HG02763 (cell line): ENCODE measurements around the gene SUCLG2.

Source experiments
- ATAC-seq: cut with Tn5 transposase; IDR thresholded peaks from one replicate; pipeline ENCODE4 v1.9.1; 2021; ENCODE audit warnings: mild to moderate bottlenecking, moderate library complexity; ENCODE audit not compliant: unreplicated experiment

SUCLG2 gene

DNA sequence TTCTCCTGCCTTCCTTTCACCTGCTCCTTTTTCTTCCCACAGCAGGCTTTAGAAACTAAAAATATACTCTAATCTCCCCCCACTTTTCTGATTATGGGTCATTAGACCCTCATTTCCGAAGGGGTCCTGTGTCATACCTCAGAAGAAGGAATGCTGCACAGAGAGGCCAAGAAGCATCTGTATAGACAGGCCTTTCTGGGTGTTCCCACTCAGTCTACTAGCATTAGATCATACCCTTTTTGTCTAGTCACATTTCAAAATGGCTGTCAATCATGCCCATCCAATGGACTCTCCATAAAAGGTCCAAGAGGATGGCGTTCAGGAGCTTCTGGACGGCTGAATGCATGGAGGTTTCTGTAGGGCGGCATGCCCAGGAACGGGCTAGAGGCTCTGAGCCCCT, 192.2 kb downstream of the SUCLG2 start:
- no peak for ATAC-seq

DNA sequence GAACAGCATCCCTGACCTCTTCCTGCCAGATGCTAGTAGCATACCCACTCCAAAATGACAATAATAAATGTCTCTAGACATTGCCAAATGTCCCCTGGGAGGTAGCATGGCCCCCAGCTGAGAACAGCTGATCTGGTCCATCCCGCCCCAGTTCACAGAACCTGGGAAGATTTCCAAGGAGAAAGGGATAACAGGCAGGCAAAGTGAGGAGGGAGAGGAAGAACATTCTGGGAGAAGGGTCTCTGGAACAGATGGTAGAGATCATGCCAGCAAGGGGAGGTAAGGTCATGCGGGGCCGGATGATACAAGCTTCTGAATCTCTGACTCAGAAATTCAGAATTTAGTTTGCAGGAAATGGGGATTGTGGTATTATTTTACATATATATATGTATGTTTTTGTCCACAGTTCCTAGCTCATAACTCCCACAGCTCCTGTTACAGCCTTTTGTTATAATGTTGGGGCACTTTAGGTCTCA, 192.7 kb downstream of the SUCLG2 start:
- ATAC-seq: no peak

DNA sequence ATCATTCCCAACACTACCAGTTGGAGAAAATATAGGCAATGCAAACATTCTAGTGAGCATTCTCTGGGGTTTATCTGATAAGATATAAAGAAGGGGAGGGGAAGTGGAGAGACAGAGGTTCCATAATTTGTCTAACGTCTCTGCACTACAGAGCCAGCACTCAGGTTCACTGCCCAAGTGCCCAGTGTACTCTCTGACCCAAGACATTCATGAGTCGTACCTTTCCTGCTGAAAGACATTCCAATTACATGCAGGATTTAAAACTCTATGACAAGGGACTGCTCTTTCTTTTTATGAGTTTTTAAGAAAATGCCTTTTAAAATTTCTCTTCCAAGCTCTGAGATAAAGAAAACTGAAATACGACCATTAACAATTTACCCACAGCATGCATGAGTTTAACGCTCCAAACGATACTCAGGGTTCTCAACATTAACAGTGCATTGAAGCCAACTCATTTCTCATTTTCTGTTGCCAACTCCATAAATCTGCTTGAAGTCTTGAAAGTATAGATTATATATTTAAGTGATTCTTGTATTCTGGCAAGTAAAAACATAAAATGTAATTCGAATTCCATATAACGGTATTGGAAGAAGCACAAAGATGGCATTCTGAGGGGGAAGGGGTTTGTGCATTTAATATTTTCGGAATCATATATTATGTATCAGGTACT, 193.4 kb downstream of the SUCLG2 start:
- ATAC-seq: no peak

DNA sequence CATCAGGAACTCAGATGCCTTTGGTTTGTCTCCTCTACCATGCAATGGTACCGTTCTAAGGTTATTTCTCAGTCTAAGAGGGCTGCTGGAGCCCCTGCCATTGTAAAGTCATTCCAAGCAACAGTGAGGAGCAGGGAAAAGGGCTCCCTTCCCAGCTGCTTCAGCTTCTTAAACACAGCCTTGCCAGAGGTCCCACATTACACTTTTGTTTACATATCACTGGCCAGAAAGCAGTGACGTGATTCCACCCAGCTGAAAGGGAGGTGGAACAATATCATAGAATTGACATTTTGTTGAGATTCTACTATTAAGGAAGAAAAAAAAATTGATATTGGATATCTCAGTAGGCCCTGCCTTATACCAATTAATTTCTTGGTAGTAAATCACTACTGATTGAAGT, 194.6 kb downstream of the SUCLG2 start:
- no peak for ATAC-seq

DNA sequence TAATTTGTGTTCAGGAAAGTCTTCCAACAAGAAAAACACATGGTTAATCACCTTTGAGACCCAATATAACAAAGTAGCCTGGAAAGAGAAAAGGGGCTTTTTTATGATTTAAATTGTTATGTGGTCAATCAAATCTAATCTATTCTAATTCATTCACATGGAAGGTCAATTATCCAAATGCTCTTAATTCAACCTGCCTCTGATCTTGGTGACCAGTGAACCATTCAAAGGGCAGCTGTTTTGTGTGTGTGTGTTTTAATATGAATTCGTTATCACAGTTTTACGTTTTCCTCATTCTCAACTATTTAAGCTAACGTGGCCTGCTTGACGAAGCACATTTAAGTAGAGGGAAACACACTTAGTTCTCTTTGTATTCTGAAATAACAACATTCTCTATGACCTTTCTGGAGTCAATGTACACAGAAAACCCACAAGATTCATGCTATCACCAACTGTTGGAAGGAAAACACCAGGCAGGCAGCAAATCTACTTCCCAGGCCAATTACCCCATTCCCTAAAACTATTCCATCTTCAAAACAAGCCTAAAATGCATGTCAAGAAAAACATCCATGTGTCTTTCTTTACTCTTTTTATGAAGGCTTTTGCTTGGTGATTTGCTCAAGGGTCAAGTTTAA, 195.4 kb downstream of the SUCLG2 start:
- ATAC-seq: no peak

DNA sequence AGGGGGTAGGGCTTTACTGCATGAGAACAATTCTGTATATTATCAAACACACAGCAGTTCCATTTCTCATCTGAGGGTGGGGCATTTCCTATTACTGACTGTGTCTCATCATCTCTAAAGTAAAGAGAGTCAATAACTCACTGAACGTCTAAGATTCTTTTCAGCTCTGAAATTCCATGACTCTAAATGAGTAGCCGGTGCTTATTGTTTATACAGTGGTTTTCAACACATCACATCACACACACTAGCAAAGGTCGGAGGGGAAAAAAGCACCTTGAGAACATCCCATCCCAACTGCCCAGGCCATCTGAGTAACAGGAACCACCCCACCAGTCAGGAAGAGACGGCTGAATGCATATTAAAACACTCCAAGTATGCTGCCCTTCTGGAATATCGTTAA, 196.0 kb downstream of the SUCLG2 start:
- ATAC-seq: no peak

DNA sequence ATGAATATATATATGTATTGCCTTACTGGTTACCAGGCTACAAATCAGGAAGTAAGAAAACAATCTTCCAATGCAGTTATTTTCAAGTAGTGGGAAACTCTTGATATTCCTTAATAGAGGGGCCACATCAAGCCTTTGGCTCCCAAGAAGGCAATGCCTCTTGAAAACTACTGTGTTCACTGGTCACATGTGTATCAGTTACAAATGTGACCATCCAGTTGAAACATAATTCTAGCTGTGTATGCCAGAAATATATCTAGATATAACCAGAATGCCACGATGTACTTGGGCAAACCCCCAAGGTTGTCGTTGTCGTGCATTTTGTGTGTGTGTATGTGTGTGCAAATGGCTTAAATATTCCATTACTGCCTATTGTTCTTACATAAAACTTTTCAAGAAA, 200.8 kb downstream of the SUCLG2 start:
- ATAC-seq: no peak

DNA sequence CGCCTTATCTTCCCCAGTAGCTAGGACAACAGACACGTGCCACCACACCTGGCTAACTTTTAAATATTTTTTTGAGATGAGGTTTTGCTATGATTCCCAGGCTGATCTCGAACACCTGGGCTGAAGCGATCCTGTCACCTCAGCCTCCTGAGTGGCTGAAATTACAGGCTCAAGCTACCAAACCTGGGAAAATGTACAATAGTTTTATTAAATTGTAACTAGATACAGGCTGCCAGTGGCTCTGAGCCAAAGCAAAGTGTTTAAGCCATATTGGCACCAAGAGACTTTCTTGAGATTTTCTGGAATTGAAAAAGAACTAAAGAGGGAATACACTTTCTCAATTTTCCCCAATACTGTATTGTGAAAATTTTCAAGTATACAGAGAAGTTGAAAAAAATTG, 204.3 kb downstream of the SUCLG2 start:
- no peak for ATAC-seq

DNA sequence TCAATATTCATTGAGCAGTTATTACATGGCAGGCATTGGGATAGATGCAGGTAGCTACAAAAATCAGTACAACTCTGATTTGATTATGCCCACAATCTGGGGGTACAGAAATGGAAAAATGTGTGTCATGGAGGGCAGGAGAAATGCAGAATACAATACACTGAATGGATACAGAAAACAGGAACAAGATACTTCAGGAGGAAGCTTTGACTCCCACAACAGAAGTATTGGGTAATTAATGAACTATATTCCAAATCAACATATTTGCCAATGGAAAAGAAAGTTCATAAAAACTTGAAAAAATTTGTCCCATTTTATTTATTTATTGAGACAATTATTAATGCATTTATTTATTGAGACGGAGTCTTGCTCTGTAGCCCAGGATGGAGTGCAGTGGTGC, 207.0 kb downstream of the SUCLG2 start:
- no peak for ATAC-seq

DNA sequence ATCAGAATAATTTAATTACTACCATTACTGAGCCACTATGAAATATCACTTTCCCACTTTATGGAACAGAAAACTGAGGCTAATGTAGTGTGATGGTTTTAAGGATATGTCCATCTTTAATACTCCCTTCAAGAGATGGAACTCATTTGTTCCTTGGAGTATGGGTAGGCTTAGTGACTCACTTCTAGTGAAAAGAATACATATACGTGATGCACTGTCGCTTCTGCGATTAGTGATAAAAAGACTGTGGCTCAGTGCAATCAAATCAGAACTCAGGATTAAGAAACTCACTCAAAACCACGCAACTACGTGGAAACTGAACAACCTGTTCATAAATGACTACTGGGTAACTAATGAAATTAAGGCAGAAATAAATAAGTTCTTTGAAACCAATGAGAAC, 216.6 kb downstream of the SUCLG2 start:
- no peak for ATAC-seq

DNA sequence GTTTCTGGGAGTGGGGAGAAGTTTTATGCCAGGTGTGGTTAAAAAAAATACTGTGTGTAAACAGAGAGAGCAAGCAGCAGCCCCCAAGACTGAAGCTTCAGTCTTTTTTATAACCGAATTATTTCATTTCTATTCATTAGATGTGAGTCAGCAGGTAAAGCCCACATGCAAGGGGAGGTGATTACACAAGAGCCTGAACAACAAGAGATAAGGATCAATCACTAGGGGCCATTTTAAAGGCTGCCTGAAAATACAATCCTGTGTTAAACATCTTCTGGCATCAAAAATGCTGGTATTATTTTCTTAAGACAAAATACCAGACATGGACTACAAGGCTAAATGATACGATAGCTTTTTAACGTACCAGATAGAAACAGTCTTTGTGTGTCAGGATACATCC, 217.3 kb downstream of the SUCLG2 start:
- no peak for ATAC-seq

DNA sequence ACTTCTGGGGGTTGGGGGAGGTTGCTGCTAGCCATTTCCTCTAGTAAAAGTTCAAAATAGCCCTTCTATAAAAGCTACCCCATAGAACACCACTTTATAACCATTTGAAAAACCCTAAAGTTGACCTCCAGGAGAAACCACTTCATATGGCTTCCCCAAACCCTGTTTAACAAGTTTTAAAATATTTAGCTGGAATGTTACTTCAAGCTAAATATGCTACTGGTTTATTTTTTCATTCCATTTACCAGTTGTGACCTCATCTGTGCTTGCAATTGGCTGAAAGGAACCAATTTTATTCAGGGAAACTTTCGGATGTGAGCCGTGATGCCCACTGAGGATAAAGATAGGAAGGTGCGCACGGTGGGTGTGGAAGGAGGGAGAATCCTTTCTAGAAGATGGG, 221.3 kb downstream of the SUCLG2 start:
- no peak for ATAC-seq

DNA sequence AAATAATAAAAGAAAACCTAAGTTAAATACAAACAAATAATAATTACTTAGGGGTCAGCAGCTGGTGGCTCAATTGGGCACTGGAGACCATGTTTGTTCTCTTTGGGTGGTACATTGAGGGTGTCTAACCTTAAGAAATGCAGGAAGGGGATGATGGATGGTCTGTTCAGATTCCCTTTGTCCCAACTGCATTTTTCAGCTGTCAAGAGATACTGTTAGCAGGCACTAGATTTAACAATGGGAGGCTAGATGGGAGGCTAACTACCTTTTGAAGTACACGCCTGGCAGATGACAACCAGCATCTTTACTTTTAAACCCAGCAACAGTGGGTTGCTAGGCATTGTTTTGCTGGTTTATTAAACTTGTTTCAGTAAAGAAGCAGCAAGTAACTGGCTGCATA, 222.5 kb downstream of the SUCLG2 start:
- ATAC-seq: no peak

DNA sequence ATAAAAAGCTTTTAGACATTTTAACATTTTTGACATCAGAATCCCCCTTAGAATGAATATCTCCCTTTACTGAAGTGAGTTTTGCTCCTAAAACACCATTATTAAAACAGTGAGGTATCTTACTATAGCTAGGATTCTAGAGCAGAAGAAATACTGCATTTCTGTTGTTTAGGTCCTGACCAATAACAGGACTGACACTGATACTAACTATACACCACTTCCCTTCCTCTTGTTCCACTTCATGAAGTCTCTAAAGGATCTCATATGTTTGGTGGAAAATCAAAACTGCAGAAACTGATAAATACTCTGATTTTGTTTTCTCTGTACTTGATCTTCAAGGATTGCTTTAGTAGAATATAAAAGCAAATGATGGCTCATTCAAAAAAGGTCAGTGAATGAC, 230.7 kb downstream of the SUCLG2 start:
- no peak for ATAC-seq

DNA sequence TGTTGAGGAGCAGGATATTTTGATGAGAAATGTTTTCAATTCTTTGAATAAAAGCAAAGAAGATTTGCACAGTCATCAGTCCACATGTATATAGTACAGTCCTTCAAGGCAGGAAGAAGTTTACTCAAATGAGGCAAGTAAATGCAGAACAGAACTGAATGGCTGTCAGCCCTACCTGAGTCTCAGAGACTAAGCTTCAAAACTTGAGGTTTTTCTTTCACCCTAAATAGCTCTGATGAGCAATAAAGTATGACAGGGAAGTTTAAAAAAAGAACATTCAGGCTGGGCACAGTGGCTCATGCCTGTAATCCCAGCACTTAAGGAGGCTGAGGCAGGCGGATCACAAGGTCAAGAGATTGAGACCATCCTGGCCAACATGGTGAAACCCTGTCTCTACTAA, 232.5 kb downstream of the SUCLG2 start:
- no peak for ATAC-seq

DNA sequence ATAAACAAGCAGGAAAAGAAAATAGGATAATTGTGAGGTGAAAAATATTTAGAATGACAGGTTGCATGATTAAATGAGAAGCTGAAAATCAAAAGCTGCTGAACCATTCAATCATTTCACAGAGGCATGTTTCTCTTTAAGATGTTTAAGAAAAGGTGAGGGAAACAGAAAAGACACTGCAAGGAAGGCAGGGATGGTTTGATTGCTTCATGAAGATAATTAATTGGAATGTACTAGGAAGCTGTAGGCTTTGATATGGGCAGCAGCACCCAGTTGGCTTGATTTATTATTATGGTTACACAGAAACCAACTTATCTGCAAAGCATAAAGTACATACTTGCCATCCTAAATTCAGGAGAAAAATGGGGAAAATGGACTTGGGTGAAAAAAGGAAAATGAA, 234.6 kb downstream of the SUCLG2 start:
- ATAC-seq: no peak

DNA sequence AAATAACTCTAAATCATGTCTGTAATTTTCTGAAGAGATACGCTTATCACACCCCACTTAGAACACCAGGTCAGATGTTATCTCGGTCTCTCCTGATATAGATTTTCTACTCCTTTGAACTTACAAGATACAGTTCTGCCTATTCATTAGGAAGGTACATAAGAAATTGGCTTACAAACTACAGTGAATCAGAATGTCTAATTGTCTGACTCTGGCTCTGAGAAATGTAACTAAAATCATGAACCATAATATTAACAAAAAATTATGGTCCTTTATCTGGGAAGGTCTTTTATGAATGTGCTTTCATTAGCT, 235.2 kb downstream of the SUCLG2 start:
- ATAC-seq: no peak

DNA sequence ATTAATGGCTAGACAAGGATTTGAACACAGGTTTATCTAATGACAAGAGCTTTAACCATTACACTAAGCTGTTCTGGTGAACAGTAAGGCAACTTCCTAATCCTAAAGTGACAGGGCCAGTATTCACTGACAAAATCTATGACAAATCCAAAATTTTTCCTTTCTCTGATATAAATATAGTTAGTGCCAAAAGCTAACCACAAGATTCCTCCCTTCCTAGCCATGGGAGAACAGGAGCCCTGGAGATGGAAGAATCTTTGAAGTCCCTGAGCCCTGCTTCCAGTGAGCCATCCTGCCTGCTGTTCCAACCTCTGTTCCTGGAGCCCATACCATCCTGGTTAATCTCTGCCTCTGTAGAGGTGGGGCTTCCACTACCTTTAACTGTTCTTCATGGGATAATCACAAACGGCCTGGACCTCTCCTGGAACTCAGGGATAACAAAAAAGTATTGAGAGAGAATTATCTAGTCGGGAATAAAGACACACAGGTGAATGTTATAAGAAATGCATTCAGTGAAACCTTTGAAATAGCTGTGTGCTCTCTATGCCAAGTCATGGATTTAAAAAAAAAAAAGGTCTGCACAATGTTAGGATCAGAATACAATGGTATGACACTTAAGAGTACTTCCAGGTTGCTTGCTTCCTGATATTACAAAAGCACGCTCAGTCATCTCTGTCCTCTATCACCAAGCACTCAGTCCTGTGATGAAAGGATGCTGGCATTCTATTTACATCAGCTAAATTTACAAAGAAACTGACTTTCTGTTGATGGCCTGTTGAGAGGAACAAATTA, 235.8 kb downstream of the SUCLG2 start:
- no peak for ATAC-seq

DNA sequence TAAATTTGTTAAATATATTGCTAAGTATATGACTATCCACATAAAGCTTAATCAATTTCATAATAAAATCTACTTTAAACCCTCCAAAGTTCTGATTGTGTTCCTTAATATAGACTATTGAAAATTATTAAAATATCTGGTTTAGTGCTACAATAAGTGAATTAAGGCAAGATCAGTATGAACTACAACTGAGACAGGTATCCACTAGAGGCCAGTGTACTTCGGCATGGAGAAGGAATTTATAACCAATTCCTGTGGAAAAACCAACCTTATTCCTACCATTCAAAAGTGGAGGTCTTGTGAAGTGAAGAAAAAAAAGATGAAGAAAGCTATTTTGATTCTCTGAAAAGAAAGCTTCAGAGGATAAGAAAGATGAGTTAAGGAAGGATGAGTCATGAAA, 237.7 kb downstream of the SUCLG2 start:
- ATAC-seq: no peak

DNA sequence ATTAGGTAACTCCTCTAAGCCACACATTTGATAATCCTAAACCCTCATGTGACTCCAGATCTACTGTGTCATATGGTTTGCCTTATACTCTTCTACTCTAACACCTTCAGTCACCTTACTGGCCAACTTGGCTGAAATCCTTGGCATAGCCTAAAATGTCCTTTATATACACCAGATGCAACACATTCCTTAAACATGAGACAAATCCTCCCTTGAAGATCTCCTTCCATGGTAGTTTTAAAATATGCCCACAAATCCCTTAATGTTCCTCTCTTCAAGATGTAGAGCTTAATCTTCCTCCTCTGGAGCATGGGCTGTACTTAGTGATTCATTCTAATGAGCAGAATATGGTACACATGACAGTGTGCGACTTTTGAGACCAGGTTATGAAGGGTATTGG, 238.9 kb downstream of the SUCLG2 start:
- ATAC-seq: no peak

DNA sequence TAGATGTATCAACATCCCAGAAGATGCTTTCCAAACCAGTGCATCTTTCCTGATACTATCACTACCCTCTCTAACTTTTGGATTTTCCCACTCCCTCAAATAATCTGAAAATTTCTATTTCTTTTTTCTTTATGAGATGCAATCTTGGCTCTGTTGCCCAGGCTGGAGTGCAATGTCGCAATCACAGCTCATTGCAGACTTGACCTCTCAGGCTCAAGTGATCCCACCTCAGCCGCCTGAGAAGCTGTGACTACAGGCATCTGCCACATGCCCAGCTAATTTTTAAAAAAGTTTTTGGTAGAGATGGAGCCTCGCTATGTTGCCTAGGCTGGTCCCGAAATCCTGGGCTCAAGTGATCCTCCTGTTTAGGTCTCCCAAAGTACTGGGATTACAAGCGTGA, 239.7 kb downstream of the SUCLG2 start:
- no peak for ATAC-seq

DNA sequence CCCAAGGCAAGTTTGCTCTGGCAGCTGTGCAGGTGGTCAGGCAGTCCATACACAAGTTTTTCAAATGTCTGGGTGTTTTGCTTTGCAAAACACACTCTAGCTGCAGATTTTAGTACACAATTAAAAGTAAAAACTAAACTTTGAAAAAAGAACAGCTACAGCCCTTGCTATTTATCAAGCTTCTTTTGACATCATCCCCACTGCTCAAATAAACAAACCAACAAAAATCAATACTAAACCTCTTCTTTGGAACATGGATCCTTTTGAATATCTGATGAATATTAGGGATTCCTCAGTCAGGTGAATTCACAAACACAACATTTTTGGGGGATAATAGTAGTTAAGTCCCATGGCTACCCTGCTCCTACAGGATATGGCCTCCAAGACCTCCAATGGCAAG, 249.2 kb downstream of the SUCLG2 start:
- no peak for ATAC-seq
